Measurements from ENCODE around the gene TBC1D4. TPM values are rescaled to one million over a fixed set of nuclear protein-coding genes. Genes with fewer than 3 reads are reported as not detected.

The TBC1D4 gene
- total RNA-seq, 1 donor from 2014 or later, result 1.5 TPM

DNA sequence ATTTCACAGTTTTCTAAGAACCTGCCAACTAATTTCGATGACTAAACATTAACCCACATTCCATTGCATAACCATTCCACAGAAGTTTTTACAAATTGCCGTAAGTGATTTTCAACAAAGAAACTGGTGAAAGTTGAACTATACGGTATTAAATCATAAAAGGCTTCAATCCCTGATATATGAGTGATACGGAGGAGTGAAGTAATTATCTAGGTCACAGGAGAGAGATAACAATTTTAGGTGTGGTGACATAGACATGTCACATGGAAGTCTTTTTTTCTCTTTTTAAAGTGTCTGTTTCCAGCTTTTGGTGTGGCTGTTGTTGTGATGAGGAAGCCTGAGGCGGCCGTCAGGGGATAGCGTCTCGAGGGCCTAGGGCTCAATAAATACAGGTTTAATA, 29.4 kb downstream of the TBC1D4 start:
- H3K27ac Mint-ChIP-seq, result no peak overlapping the region
- no peaks in the 10 kb centered on the region for H3K36me3 Mint-ChIP-seq (ENCODE audit: low read depth)
- ChIA-PET CTCF (no interaction called here), POLR2A (no interaction called here)
- H3K9me3 Mint-ChIP-seq, result no peaks in the 10 kb centered on the region
- ATAC-seq (ENCODE audit: low read depth) (no peak), DNase-seq (no peak)
- intact Hi-C loops (cut with micrococcal nuclease), result no loop called here
- H3K27me3 Mint-ChIP-seq, result peaks cover 1% of the 10 kb centered on the region
- no peaks in the 10 kb centered on the region for H3K4me1 Mint-ChIP-seq
- H3K4me3 Mint-ChIP-seq, result no peak overlapping the region
- TF ChIP-seq, protein P1, sequence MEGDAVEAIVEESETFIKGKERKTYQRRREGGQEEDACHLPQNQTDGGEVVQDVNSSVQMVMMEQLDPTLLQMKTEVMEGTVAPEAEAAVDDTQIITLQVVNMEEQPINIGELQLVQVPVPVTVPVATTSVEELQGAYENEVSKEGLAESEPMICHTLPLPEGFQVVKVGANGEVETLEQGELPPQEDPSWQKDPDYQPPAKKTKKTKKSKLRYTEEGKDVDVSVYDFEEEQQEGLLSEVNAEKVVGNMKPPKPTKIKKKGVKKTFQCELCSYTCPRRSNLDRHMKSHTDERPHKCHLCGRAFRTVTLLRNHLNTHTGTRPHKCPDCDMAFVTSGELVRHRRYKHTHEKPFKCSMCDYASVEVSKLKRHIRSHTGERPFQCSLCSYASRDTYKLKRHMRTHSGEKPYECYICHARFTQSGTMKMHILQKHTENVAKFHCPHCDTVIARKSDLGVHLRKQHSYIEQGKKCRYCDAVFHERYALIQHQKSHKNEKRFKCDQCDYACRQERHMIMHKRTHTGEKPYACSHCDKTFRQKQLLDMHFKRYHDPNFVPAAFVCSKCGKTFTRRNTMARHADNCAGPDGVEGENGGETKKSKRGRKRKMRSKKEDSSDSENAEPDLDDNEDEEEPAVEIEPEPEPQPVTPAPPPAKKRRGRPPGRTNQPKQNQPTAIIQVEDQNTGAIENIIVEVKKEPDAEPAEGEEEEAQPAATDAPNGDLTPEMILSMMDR (IDR thresholded peaks at IDR 0.05), result no peak

DNA sequence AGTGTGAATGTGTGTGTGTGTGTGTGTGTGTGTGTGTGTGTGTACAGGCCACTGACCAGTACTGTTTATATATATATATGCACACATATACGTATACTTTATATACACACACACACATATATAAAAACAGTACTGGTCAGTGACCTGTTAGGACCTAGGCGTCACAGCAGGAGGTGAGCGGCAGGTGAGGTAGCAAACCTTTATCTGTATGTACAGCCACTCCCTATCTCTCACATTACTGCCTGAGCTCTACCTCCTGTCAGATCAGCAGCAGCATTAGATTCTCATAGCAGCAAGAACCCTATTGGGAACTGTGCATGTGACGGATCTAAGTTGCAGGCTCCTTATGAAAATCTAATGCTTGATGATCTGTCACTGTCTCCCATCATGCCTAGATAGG, 34.5 kb downstream of the TBC1D4 start:
- POLR2A ChIA-PET, result no interaction called here
- Mint-ChIP-seq H3K27me3 (peaks cover 1% of the 10 kb centered on the region), H3K4me3 (no peak overlapping the region), H3K4me1 (no peaks in the 10 kb centered on the region), H3K36me3 (ENCODE audit: low read depth) (no peaks in the 10 kb centered on the region), H3K9me3 (no peaks in the 10 kb centered on the region), H3K27ac (no peak overlapping the region)
- DNase-seq (no peak), ATAC-seq (ENCODE audit: low read depth) (no peak)
- CTCF ChIA-PET, result no interaction called here
- TF ChIP-seq, protein P1 (IDR thresholded peaks at IDR 0.05), result no peak
- intact Hi-C loops (cut with micrococcal nuclease), result no loop called here

DNA sequence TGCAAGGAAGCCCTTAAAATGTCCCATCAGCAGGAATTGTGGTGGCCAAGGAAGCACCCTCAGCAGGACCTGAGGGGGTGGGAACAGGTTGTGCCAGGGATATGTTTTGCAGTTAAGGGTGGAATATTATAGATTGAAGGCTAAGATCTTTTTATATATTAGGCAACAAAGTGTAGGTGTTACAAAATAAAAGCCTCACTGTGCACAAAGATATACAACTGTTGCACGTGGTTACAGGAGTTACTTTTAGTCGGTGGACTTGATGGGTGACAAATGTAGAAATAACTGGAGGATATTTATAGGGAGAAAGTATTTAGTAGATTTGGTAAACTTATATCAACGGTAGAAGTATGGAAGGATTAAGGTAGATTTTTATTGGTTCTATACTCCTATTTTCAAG, 35.1 kb downstream of the TBC1D4 start:
- TF ChIP-seq, protein P1 (IDR thresholded peaks at IDR 0.05), result no peak
- Mint-ChIP-seq H3K27me3 (peaks cover 1% of the 10 kb centered on the region), H3K4me3 (no peak overlapping the region), H3K36me3 (ENCODE audit: low read depth) (no peaks in the 10 kb centered on the region), H3K9me3 (no peaks in the 10 kb centered on the region), H3K27ac (no peak overlapping the region), H3K4me1 (no peaks in the 10 kb centered on the region)
- ChIA-PET CTCF (no interaction called here), POLR2A (no interaction called here)
- intact Hi-C loops (cut with micrococcal nuclease), result no loop called here
- DNase-seq, result no peak
- no peak for ATAC-seq (ENCODE audit: low read depth)

DNA sequence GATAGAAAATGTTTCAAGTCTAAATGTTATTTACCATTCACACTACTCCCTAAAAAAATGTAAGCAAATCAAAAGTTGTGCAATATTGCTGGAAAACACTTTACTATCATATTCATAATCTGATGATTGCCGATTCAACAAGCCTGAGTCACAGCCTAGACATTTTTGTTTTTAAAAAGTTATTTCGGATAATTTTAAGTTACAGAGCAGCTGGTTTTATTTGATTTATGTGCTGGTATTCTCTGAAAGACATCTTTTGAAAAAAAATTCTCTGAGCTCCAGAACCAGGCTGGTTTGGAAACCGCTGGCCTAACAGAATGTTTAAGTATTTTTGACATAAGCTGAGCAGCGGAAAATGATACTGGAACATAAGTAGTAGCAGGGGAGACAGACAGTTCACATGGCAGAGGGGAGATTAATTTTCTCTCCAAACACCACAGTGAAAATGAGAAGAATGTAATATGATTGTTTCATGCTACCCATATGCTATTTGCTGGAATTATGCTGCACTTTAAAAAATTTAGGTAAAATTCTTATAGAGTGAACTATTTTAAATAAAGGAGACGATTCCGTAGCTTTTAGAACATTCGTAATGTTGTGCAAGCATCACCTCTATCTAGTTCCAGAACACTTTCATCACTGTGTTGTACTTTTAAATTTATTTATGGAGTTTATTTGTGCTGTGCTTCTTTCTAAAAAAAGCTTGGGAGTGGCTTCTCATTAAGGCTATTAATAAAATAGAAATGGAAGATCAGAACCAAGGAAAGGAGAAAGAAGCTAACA, 36.1 kb downstream of the TBC1D4 start:
- Mint-ChIP-seq H3K36me3 (ENCODE audit: low read depth) (no peaks in the 10 kb centered on the region), H3K9me3 (no peaks in the 10 kb centered on the region), H3K4me1 (no peaks in the 10 kb centered on the region), H3K4me3 (no peak overlapping the region), H3K27ac (no peak overlapping the region), H3K27me3 (peaks cover 1% of the 10 kb centered on the region)
- POLR2A ChIA-PET, result no interaction called here
- DNase-seq, result no peak
- CTCF ChIA-PET, result no interaction called here
- TF ChIP-seq, protein P1 (IDR thresholded peaks at IDR 0.05), result no peak
- no peak for ATAC-seq (ENCODE audit: low read depth)
- intact Hi-C loops (cut with micrococcal nuclease), result no loop called here

DNA sequence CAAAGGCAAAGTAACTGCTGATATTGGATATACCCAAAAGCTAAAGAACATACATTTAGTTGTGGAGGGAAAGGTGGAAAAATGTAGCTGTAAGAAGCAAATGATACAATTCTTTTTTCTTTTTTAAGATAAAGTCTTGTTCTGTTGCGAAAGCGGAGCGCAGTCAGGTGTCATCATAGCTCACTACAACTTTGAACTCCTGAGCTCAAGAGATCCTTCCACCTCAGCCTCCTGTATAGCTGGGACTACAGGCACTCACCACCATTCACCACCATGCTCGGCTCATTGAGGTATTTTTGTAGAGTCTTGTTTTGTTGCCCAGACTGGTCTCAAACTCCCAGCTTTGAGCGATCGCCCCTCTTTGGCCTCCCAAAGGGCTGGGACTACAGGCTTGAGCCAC, 38.0 kb downstream of the TBC1D4 start:
- POLR2A ChIA-PET, result no interaction called here
- H3K4me1 Mint-ChIP-seq, result no peaks in the 10 kb centered on the region
- intact Hi-C loops (cut with micrococcal nuclease), result no loop called here

More for the DNA sequence above, 38.0 kb downstream of the TBC1D4 start:
- Mint-ChIP-seq H3K9me3 (no peaks in the 10 kb centered on the region), H3K36me3 (ENCODE audit: low read depth) (no peaks in the 10 kb centered on the region), H3K27ac (no peak overlapping the region), H3K27me3 (no peaks in the 10 kb centered on the region), H3K4me3 (no peak overlapping the region)
- no peak for ATAC-seq (ENCODE audit: low read depth)
- DNase-seq, result no peak
- CTCF ChIA-PET, result no interaction called here
- TF ChIP-seq, protein P1 (IDR thresholded peaks at IDR 0.05), result no peak

Measured in activated B cell treated with CpG ODN at 0.5 μM for 24 hours (primary cell).